GM10266 (cell line): ENCODE results near the gene CEP89.
"Not testable (repeated sequence)": the region's sequence is repeated elsewhere in the genome, so short reads cannot be mapped to it uniquely, and the experiment has no call there.

Experiments used
- DNase-seq: peaks from one replicate; pipeline ENCODE4 v3.0.0; 2012; ENCODE audit errors: extremely low spot score
- CTCF ChIP-seq: IDR thresholded peaks from 2 replicates; pipeline ENCODE4 v1.5.1; 2012; ENCODE audit warnings: mild to moderate bottlenecking, low read depth; ENCODE audit not compliant: control insufficient read depth, insufficient read depth; ENCODE audit errors: missing control alignments

Gene CEP89

GRCh38 chr19:32971715-32972540 lies at the start of gene CEP89, which contains the start of gene FAAP24:
CEP89 (minus strand) TSS chr19:32971958; CDS start chr19:32971874, 84 bp downstream.
FAAP24 (plus strand) TSS chr19:32972242; CDS start chr19:32973197, 955 bp downstream.
- TF ChIP-seq CTCF: no peak
- peak; percentile 96 for DNase-seq

GRCh38 chr19:33010891-33011290 lies 39.1 kb upstream of the CEP89 start:
- DNase-seq: not testable (repeated sequence)

- no peak for DNase-seq
- no peak for TF ChIP-seq CTCF
Observed at GRCh38 chr19:33008738-33009137, 37.0 kb upstream of the CEP89 start.

GRCh38 chr19:33005440-33005839 lies 33.7 kb upstream of the CEP89 start:
- DNase-seq: no peak
- TF ChIP-seq CTCF: no peak

DNA sequence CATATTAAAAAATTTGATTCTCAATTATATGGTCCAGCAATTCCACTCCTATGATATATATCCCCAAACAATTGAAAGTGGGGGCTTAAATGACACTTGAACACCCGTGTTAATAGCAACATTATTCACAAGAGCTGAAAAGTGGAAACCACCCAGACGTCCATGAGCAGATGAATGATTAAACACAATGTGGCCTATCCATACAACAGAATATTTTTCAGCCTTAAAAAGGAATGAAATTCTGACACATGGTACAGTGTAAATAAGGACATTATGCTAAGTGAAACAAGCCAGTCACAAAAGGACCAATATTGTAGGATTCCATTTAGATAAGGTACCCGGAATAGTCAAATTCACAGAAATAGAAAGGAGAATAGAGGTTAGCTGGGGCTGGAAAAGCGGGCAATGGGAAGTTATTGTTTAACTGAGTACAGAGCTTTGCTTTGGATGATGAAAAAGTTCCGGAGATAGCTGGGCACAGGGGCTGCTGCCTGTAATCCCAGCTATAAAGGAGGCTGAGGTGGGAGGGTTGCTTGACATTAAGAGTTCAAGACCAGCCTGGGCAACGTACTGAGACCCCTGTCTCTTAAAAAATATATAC lies 31.8 kb upstream of the CEP89 start:
- DNase-seq: not testable (repeated sequence)

DNA sequence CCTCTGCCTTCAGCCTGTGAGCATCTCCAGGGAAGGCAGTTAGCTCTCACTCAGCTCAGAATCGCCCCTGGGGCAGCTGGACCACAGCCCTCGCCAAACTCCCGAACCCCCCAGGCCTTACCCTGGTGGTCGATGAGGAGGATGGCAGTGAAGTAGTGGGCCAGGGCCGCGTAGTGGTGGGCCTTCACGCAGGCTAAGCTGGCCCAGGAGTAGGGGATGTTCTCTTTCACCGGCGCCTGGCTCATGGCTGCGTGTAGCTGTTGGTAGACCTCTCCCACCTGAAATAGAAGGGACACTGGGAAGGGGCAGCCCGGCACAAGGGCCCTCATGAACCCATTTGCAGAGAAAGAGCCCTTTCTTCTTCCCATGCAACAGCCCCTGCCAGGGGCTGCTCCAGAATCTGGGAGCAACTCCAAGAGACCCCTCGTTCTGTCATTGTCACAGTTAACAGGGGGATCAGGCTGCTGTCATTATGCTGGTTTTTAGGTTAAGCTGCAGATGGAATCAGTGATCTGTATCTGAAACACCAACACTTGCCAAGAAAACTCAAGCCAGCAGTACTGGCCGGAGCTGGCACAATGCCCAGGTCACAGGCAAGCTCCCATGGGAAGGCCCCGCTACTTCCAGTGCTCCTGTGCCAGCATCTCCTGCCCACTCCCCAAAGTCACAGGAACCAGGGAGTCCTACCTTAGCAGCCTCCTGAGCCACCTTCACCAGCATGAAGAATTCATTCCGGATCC lies 30.5 kb upstream of the CEP89 start:
- not testable (repeated sequence) for DNase-seq

- TF ChIP-seq CTCF: no peak
- DNase-seq: no peak
Observed at GRCh38 chr19:33000910-33001309, 29.2 kb upstream of the CEP89 start.

DNA sequence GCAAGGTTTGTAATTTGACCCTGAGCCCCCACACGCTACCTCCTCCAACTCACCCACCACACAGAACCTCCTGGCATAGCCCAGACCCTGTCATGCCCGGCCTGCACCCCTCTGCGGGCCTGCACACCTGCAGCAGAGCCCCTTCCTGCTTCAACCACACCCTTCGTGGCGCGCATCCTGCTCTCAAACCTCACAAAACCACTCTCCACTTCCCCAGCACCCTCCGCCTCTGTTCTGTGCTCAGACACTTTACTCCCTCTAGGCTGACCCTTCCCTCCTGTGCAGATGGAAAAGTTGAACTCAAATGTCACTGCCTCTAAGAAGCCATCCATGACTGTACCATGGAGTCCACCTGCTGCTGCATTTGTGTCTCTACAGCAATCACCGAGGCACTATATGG lies 28.8 kb upstream of the CEP89 start:
- no peak for DNase-seq
- no peak for TF ChIP-seq CTCF
